ENCODE results near the gene OR52B2.

DNA sequence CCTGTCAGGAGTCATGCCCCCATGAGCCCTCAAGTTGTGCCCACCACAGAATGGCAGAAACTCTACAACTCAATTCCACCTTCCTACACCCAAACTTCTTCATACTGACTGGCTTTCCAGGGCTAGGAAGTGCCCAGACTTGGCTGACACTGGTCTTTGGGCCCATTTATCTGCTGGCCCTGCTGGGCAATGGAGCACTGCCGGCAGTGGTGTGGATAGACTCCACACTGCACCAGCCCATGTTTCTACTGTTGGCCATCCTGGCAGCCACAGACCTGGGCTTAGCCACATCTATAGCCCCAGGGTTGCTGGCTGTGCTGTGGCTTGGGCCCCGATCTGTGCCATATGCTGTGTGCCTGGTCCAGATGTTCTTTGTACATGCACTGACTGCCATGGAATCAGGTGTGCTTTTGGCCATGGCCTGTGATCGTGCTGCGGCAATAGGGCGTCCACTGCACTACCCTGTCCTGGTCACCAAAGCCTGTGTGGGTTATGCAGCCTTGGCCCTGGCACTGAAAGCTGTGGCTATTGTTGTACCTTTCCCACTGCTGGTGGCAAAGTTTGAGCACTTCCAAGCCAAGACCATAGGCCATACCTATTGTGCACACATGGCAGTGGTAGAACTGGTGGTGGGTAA is 29.2 kb upstream of the OR52B2 start, which contains the start of gene OR52W1:
- TF ChIP-seq POLR2A (IDR thresholded peaks at IDR 0.05) (no peak), POLR2AphosphoS5 (IDR thresholded peaks at IDR 0.05) (no peak)
- TF ChIP-seq, protein P1, sequence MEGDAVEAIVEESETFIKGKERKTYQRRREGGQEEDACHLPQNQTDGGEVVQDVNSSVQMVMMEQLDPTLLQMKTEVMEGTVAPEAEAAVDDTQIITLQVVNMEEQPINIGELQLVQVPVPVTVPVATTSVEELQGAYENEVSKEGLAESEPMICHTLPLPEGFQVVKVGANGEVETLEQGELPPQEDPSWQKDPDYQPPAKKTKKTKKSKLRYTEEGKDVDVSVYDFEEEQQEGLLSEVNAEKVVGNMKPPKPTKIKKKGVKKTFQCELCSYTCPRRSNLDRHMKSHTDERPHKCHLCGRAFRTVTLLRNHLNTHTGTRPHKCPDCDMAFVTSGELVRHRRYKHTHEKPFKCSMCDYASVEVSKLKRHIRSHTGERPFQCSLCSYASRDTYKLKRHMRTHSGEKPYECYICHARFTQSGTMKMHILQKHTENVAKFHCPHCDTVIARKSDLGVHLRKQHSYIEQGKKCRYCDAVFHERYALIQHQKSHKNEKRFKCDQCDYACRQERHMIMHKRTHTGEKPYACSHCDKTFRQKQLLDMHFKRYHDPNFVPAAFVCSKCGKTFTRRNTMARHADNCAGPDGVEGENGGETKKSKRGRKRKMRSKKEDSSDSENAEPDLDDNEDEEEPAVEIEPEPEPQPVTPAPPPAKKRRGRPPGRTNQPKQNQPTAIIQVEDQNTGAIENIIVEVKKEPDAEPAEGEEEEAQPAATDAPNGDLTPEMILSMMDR (IDR thresholded peaks at IDR 0.05): no peak
